GM23248 (cell line): Measurements from ENCODE around the gene COX7A2L.

Experiments
- EZH2 ChIP-seq: fragments of 200-600 bp; sonication (generic); IDR thresholded peaks from 2 replicates; pipeline ENCODE4 v1.6.1; 2018; ENCODE audit warnings: antibody characterized with exemption, mild to moderate bottlenecking; ENCODE audit not compliant: insufficient read depth, poor library complexity, severe bottlenecking
- EZH2phosphoT487 ChIP-seq: fragments of 200-600 bp; sonication (generic); IDR thresholded peaks from 2 replicates; pipeline ENCODE4 v1.6.1; 2018; ENCODE audit warnings: antibody characterized with exemption, moderate library complexity, mild to moderate bottlenecking, low read depth; ENCODE audit not compliant: insufficient read depth

DNA sequence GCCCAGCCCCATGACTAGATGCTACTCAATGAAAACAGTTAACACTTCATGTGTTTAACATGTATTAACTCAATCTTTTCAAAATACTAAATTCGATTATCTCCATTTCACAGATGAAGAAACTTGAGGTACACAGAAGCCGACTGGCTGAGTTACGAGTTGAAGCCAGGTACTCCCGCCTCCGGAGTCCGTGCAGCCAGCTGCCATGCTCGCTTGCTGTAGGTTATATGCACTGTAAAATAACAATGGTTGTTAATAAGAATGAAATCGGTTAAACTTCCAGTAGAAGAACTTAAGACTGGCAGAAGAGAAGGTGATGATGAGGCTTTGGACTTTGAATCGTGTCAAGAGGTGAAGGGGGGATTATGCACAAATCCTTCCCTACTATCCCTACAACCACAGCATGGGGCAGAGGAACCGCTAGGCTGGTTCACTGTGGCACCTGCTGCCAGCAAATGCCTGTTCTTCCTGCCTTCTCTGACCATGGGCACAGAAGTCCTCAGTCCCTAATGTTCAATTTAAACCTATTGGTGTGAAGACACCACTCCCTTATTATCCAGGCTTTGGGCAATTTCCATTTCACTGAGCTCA is 25.4 kb downstream of the COX7A2L start:
- TF ChIP-seq EZH2 = no peak
- TF ChIP-seq EZH2phosphoT487 = no peak
